Omental fat pad (tissue), 4 donors: ENCODE measurements around the gene FBXL14. TPM values are rescaled to one million over a fixed set of nuclear protein-coding genes. Genes with fewer than 3 reads are reported as not detected.

Source experiments
- ATAC-seq: fragments of 150-250 bp; one replicate; pipeline ENCODE4 v1.9.1; 2016; ENCODE audit warnings: mild to moderate bottlenecking, moderate library complexity; ENCODE audit not compliant: low FRiP score
- DNase-seq: peaks from one replicate; pipeline ENCODE4 v3.0.0-alpha.2; 2019; ENCODE audit warnings: low spot score
- total RNA-seq, 4 donors: library from RNA; depleted of rRNA; stranded (reverse); fragments of >200 nt; gene quantifications; one replicate each; pipeline ENCODE4 v1.1.0, GENCODE V29; 2016
- TF ChIP-seq, protein P1 (sequence below), 3 donors: fragments of 450-650 bp; IDR thresholded peaks; one replicate each; pipeline ENCODE4 v1.5.1; 2016 to 2017; ENCODE audit warnings: antibody characterized with exemption in 3 of 3, mild to moderate bottlenecking in 3 of 3, moderate library complexity in 2 of 3

FBXL14 gene
- total RNA-seq, 4 donors from 2014 or later, result 7.3 to 15.6 (median 10.1) TPM

DNA sequence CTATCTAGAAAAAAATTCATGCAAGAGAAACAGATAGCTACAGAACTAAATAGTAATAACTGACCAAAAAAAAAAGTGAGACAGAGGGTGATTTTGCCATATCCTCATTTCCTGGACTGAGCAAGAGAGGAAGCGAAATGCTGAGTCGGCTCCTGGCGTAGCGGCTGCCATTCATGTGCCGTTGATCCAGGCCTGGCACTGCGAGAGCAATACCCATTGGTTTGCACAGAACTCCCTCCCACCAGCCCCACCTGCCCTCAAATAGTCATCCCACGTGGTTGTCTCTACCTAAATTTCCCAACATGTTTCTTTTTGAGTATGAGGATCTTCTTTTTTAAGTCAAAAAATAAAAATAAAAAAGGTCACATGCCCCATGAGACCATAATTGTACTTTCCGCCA is 25.2 kb upstream of the FBXL14 start:
- ATAC-seq, result no peak
- DNase-seq, result no peak
- TF ChIP-seq, protein P1, sequence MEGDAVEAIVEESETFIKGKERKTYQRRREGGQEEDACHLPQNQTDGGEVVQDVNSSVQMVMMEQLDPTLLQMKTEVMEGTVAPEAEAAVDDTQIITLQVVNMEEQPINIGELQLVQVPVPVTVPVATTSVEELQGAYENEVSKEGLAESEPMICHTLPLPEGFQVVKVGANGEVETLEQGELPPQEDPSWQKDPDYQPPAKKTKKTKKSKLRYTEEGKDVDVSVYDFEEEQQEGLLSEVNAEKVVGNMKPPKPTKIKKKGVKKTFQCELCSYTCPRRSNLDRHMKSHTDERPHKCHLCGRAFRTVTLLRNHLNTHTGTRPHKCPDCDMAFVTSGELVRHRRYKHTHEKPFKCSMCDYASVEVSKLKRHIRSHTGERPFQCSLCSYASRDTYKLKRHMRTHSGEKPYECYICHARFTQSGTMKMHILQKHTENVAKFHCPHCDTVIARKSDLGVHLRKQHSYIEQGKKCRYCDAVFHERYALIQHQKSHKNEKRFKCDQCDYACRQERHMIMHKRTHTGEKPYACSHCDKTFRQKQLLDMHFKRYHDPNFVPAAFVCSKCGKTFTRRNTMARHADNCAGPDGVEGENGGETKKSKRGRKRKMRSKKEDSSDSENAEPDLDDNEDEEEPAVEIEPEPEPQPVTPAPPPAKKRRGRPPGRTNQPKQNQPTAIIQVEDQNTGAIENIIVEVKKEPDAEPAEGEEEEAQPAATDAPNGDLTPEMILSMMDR (IDR thresholded peaks at IDR 0.05), result no peak

DNA sequence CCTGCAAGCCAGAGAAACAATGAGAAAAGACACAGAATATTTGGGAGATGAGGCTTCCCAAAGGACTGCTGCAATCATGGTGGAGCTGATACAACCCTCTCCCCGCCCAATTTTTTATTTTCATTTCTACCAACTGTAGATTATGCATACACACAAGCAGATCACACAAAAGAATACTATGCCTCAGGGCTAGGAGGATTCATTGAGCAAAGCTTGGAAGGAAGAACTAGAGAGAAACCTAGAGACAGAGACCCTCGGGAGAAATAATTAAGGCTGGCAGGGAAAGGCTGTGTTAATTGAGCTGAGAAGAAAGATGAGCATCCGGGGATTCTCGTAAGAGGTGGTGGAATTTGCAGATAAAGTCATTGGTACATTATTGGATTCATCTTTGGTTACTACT is 24.8 kb upstream of the FBXL14 start:
- ATAC-seq, result no peak
- DNase-seq, result no peak
- TF ChIP-seq, protein P1 (IDR thresholded peaks at IDR 0.05), result no peak

DNA sequence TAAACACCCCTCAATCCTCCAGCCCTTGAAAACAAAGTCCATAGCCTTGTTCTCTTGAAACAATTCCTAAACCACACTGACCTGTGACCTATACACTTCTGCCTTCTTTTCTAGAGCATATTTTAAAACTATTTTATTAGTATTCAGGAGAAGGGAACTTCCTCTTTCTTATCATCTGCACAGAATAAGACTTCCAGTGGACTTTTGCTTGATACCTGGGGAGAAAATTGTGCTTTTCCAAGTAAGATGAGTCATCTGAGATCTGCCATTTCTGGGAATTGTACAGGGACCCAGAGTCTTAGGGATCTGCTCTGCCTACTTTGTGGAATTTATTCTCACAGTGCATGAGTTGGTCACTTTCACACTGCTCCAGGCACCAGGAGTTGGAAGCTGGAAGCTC is 24.1 kb upstream of the FBXL14 start:
- TF ChIP-seq, protein P1 (IDR thresholded peaks at IDR 0.05), result no peak
- DNase-seq (no peak), ATAC-seq (peak; percentile 37)

GRCh38 chr12:1616233-1617066 is 22.1 kb upstream of the FBXL14 start:
- DNase-seq (no peak), ATAC-seq (no peak)
- TF ChIP-seq, protein P1 (IDR thresholded peaks at IDR 0.05), result no peak

DNA sequence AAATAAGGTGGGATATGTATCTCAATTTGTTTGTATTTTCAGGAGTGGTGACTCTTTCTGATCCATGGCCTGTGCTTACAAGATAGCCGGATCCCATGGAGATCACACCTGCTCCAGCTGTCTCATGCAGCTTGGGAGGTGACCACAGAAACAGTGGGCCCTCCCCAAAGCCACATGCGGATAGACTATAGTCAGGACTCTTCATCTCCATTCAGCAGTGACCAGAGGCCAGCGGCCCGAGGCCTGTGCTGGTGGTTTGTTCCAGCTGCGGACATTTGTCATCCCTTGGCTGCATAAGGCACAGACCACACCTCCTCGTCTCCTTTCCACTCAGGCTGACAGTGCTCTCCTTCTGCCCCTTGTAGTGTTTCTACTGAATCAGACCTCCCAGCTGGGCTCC is 20.0 kb upstream of the FBXL14 start:
- DNase-seq, result no peak
- ATAC-seq, result no peak
- TF ChIP-seq, protein P1 (IDR thresholded peaks at IDR 0.05), result no peak

DNA sequence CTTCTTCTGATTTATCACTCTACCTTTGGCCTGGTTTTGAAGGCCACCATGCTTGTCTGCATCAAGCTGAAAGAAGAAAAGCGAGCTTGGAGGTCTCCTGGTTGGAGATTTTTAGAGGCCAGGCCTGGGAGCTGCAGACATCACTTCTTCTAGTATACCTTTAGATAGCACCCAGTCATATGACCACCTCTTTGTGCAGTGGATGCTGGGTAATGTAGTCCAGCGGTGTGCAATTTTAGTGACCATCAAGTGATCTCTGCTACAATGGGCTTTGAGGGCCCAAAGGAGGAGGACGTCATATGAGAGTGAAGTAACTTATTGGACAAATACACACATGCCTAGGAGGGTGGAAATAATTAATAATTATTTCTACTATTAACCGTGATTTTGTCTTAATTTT is 19.5 kb upstream of the FBXL14 start:
- DNase-seq (no peak), ATAC-seq (no peak)
- TF ChIP-seq, protein P1 (IDR thresholded peaks at IDR 0.05), result no peak
